ENCODE data around the gene SPEF2.

DNA sequence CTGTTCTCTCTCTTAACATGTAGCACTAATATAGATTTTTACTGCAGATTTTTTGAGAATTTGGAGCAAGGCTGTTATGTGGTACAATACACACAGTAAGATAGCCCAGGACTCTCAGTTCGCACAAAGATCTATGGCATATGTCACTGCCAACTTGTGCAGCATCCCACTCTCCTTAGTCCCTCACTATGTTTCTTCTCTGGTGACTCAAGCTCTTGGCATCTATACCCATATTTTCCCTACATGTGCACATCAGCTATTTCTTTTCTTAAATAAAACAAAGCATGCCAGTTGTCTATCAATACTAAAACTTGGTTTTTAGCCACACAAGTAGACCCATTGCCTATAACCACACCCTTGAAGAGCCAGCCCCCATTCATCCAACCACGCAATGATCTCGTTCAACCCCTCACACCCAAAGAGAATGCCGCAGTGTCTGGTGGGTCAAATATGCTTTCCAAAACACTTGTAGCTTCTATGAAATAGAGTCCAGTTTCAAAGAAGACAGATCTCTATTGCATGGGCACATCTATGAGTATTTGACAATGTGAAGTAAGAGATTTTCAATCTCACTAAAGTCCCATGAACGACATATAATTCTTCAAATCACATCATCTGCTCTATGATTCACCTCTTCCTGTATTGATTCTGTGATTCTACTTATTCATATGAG is 220.8 kb downstream of the SPEF2 start:
- TF ChIP-seq, protein P1, sequence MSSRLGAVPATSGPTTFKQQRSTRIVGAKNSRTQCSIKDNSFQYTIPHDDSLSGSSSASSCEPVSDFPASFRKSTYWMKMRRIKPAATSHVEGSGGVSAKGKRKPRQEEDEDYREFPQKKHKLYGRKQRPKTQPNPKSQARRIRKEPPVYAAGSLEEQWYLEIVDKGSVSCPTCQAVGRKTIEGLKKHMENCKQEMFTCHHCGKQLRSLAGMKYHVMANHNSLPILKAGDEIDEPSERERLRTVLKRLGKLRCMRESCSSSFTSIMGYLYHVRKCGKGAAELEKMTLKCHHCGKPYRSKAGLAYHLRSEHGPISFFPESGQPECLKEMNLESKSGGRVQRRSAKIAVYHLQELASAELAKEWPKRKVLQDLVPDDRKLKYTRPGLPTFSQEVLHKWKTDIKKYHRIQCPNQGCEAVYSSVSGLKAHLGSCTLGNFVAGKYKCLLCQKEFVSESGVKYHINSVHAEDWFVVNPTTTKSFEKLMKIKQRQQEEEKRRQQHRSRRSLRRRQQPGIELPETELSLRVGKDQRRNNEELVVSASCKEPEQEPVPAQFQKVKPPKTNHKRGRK (tag; IDR thresholded peaks at IDR 0.05), result no peak
- TF ChIP-seq KLF1 (tag; IDR thresholded peaks at IDR 0.05), result no peak
